GM23338 (cell line): ENCODE measurements around the gene PHKG1. TPM values are rescaled to one million over a fixed set of nuclear protein-coding genes. Genes with fewer than 3 reads are reported as not detected.

Experiments used
- ATAC-seq: fragments of 200-7000 bp; cut with Tn5 transposase; 3 replicates; pipeline ENCODE4 v1.9.1; 2020
- DNase-seq: peaks from one replicate; pipeline ENCODE4 v3.0.0-alpha.2; 2015; ENCODE audit warnings: low spot score
- H2AFZ ChIP-seq: fragments of 200-600 bp; sonication (generic); 2 replicates; pipeline ENCODE4 v1.8.0; 2016; ENCODE audit warnings: antibody characterized with exemption, mild to moderate bottlenecking, moderate library complexity
- H3F3A ChIP-seq: fragments of 200-600 bp; sonication (generic); replicated peaks from 2 replicates; pipeline ENCODE4 v1.8.0; 2017; ENCODE audit warnings: antibody characterized with exemption, mixed run types, low read depth
- H3K27ac ChIP-seq: fragments of 200-600 bp; sonication (generic); 2 replicates; pipeline ENCODE4 v1.6.1; 2016; ENCODE audit warnings: low read depth
- H3K27me3 ChIP-seq: fragments of 200-600 bp; sonication (generic); 2 replicates; pipeline ENCODE4 v1.8.0; 2016; ENCODE audit warnings: mild to moderate bottlenecking, mixed run types, moderate library complexity; ENCODE audit not compliant: insufficient read depth
- H3K36me3 ChIP-seq: fragments of 200-600 bp; sonication (generic); 2 replicates; pipeline ENCODE4 v1.8.0; 2016; ENCODE audit warnings: mild to moderate bottlenecking; ENCODE audit not compliant: insufficient read depth
- H3K4me1 ChIP-seq: fragments of 200-600 bp; sonication (generic); 2 replicates; pipeline ENCODE4 v1.8.0; 2016; ENCODE audit warnings: mild to moderate bottlenecking, moderate library complexity; ENCODE audit not compliant: insufficient read depth
- H3K4me2 ChIP-seq: fragments of 200-600 bp; sonication (generic); 2 replicates; pipeline ENCODE4 v1.7.1; 2017; ENCODE audit warnings: mixed run types
- H3K4me3 ChIP-seq: fragments of 200-600 bp; sonication (generic); 2 replicates; pipeline ENCODE4 v1.6.1; 2016; ENCODE audit warnings: mixed run types
- H3K79me2 ChIP-seq: fragments of 200-600 bp; sonication (generic); replicated peaks from 2 replicates; pipeline ENCODE4 v1.8.0; 2017; ENCODE audit warnings: mild to moderate bottlenecking; ENCODE audit not compliant: insufficient read depth
- H3K9me2 ChIP-seq: fragments of 200-600 bp; sonication (generic); 2 replicates; pipeline ENCODE4 v1.8.0; 2017; ENCODE audit not compliant: insufficient read depth
- H4K20me1 ChIP-seq: fragments of 200-600 bp; sonication (generic); replicated peaks from 2 replicates; pipeline ENCODE4 v1.8.0; 2017; ENCODE audit warnings: mild to moderate bottlenecking; ENCODE audit not compliant: insufficient read depth
- H3K27ac Mint-ChIP-seq: 2 replicates; pipeline ENCODE4 v1.8.0; 2020; ENCODE audit warnings: inconsistent platforms, mild to moderate bottlenecking, moderate library complexity, mixed read lengths
- H3K27me3 Mint-ChIP-seq: 3 replicates; pipeline ENCODE4 v1.8.0; 2022; ENCODE audit warnings: low read depth, mild to moderate bottlenecking, moderate library complexity, mixed read lengths, inconsistent platforms; ENCODE audit not compliant: insufficient read depth, poor library complexity
- H3K36me3 Mint-ChIP-seq: 3 replicates; pipeline ENCODE4 v1.8.0; 2021; ENCODE audit warnings: low read depth, mild to moderate bottlenecking, inconsistent platforms, moderate library complexity, mixed read lengths
- H3K4me1 Mint-ChIP-seq: 3 replicates; pipeline ENCODE4 v1.8.0; 2020; ENCODE audit warnings: mild to moderate bottlenecking, inconsistent platforms, mixed read lengths
- H3K4me3 Mint-ChIP-seq: 3 replicates; pipeline ENCODE4 v1.8.0; 2021; ENCODE audit warnings: moderate library complexity, mild to moderate bottlenecking, inconsistent platforms, mixed read lengths
- H3K9me3 Mint-ChIP-seq: 3 replicates; pipeline ENCODE4 v1.8.0; 2020; ENCODE audit warnings: moderate library complexity, mild to moderate bottlenecking, inconsistent platforms, mixed read lengths
- EZH2phosphoT487 ChIP-seq: fragments of 200-600 bp; sonication (generic); IDR thresholded peaks from one replicate; pipeline ENCODE4 v1.8.1; 2018; ENCODE audit warnings: antibody characterized with exemption; ENCODE audit not compliant: unreplicated experiment
- JUNB ChIP-seq: IDR thresholded peaks from one replicate; pipeline ENCODE4 v1.6.1; 2016; ENCODE audit warnings: antibody characterized with exemption; ENCODE audit not compliant: unreplicated experiment
- POLR2AphosphoS5 ChIP-seq: IDR thresholded peaks from 2 replicates; pipeline ENCODE4 v1.6.1; 2016; ENCODE audit warnings: antibody characterized with exemption, low read depth
- STAT1 ChIP-seq: IDR thresholded peaks from one replicate; pipeline ENCODE4 v1.6.1; 2016; ENCODE audit warnings: antibody characterized with exemption; ENCODE audit not compliant: unreplicated experiment
- polyA plus RNA-seq: library from polyadenylated mRNA; unstranded; fragments of >200 nt; fragmentation: Nextera tagmentation; extraction: Ambion mirVana; gene quantifications from 2 replicates; pipeline ENCODE4 v1.2.1, GENCODE V29; 2016
- total RNA-seq: library from RNA; depleted of rRNA; stranded (reverse); fragments of >200 nt; shearing (Covaris generic); gene quantifications from 2 replicates; pipeline ENCODE4 v1.2.3, GENCODE V29; 2014
- TF ChIP-seq, protein P1 (sequence below): fragments of 250-450 bp; sonication (Bioruptor Pico); IDR thresholded peaks from 2 replicates; pipeline ENCODE4 v1.5.0; 2020; ENCODE audit warnings: mild to moderate bottlenecking, moderate library complexity
- TF ChIP-seq, protein P2 (sequence below), 2 experiments: fragments of 200-600 bp in 1 of 2; sonication (generic) in 1 of 2; conservative IDR thresholded peaks; 2 replicates each; pipeline versions ENCODE4 v1.5.1 to v1.6.1; 2016 to 2017; ENCODE audit warnings: antibody characterized with exemption in 2 of 2, low read depth in 2 of 2, mild to moderate bottlenecking in 2 of 2, moderate library complexity in 1 of 2

Gene PHKG1
- total and polyA plus RNA-seq, 2 experiments from 2014 or later = not detected

DNA sequence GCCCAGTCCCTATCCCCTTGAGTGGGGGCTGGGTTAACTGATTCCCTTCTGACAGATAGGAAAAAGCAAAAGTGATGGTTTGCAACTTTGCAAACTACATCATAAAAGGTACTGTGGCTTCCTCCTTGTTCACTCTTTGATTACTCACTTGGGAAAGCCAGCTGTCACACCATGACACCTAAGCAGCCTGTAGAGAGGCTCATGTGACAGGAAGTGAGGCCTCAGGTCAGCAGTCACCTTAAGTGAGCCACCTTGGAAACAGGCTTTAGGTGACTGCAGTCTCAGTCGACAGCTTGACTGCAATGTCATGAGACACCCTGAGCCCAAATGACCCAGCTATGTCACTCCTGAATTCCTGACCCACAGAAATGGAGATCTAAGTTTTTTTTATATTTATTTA lies 17.9 kb upstream of the PHKG1 start (continued):
- TF ChIP-seq, protein P1, sequence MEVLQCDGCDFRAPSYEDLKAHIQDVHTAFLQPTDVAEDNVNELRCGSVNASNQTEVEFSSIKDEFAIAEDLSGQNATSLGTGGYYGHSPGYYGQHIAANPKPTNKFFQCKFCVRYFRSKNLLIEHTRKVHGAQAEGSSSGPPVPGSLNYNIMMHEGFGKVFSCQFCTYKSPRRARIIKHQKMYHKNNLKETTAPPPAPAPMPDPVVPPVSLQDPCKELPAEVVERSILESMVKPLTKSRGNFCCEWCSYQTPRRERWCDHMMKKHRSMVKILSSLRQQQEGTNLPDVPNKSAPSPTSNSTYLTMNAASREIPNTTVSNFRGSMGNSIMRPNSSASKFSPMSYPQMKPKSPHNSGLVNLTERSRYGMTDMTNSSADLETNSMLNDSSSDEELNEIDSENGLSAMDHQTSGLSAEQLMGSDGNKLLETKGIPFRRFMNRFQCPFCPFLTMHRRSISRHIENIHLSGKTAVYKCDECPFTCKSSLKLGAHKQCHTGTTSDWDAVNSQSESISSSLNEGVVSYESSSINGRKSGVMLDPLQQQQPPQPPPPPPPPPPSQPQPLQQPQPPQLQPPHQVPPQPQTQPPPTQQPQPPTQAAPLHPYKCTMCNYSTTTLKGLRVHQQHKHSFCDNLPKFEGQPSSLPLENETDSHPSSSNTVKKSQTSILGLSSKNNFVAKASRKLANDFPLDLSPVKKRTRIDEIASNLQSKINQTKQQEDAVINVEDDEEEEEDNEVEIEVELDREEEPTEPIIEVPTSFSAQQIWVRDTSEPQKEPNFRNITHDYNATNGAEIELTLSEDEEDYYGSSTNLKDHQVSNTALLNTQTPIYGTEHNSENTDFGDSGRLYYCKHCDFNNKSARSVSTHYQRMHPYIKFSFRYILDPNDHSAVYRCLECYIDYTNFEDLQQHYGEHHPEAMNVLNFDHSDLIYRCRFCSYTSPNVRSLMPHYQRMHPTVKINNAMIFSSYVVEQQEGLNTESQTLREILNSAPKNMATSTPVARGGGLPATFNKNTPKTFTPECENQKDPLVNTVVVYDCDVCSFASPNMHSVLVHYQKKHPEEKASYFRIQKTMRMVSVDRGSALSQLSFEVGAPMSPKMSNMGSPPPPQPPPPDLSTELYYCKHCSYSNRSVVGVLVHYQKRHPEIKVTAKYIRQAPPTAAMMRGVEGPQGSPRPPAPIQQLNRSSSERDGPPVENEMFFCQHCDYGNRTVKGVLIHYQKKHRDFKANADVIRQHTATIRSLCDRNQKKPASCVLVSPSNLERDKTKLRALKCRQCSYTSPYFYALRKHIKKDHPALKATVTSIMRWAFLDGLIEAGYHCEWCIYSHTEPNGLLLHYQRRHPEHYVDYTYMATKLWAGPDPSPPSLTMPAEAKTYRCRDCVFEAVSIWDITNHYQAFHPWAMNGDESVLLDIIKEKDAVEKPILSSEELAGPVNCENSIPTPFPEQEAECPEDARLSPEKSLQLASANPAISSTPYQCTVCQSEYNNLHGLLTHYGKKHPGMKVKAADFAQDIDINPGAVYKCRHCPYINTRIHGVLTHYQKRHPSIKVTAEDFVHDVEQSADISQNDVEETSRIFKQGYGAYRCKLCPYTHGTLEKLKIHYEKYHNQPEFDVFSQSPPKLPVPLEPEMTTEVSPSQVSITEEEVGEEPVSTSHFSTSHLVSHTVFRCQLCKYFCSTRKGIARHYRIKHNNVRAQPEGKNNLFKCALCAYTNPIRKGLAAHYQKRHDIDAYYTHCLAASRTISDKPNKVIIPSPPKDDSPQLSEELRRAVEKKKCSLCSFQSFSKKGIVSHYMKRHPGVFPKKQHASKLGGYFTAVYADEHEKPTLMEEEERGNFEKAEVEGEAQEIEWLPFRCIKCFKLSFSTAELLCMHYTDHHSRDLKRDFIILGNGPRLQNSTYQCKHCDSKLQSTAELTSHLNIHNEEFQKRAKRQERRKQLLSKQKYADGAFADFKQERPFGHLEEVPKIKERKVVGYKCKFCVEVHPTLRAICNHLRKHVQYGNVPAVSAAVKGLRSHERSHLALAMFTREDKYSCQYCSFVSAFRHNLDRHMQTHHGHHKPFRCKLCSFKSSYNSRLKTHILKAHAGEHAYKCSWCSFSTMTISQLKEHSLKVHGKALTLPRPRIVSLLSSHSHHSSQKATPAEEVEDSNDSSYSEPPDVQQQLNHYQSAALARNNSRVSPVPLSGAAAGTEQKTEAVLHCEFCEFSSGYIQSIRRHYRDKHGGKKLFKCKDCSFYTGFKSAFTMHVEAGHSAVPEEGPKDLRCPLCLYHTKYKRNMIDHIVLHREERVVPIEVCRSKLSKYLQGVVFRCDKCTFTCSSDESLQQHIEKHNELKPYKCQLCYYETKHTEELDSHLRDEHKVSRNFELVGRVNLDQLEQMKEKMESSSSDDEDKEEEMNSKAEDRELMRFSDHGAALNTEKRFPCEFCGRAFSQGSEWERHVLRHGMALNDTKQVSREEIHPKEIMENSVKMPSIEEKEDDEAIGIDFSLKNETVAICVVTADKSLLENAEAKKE (CRISPR knock-in tag) = no peak
- TF ChIP-seq, protein P2, sequence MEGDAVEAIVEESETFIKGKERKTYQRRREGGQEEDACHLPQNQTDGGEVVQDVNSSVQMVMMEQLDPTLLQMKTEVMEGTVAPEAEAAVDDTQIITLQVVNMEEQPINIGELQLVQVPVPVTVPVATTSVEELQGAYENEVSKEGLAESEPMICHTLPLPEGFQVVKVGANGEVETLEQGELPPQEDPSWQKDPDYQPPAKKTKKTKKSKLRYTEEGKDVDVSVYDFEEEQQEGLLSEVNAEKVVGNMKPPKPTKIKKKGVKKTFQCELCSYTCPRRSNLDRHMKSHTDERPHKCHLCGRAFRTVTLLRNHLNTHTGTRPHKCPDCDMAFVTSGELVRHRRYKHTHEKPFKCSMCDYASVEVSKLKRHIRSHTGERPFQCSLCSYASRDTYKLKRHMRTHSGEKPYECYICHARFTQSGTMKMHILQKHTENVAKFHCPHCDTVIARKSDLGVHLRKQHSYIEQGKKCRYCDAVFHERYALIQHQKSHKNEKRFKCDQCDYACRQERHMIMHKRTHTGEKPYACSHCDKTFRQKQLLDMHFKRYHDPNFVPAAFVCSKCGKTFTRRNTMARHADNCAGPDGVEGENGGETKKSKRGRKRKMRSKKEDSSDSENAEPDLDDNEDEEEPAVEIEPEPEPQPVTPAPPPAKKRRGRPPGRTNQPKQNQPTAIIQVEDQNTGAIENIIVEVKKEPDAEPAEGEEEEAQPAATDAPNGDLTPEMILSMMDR (conservative IDR thresholded peaks at IDR 0.05; ENCODE audit: low read depth in 2 of 2) = no peak
- TF ChIP-seq JUNB (no peak), EZH2phosphoT487 (no peak), POLR2AphosphoS5 (no peak), STAT1 (no peak)

DNA sequence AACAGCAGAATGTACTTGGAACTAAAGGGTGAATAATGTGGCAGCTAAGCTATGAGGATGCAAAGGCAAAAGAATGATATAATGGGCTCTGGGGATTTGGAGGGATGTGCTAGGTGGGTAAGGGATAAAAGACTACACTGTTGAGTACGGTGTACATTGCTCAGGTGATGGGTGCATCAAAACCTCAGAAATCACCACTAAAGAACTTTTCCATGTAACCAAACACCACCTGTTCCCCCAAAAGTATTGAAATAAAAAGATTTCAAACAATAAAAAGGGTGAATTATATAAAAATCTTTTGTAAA lies 15.2 kb upstream of the PHKG1 start:
- Histone ChIP-seq H3K4me1 (no peaks in the 10 kb centered on the region), H3K4me3 (no peak overlapping the region), H3K36me3 (no peaks in the 10 kb centered on the region; the same call in none of the 2 replicates), H3K27ac (no peak overlapping the region), H3F3A (no peaks in the 10 kb centered on the region), H2AFZ (no peak overlapping the region), H3K79me2 (no peaks in the 10 kb centered on the region), H3K27me3 (no peaks in the 10 kb centered on the region), H3K9me2 (no peaks in the 10 kb centered on the region), H4K20me1 (no peaks in the 10 kb centered on the region), H3K4me2 (no peak overlapping the region)
- no peak for TF ChIP-seq EZH2phosphoT487
- Mint-ChIP-seq H3K27ac (no peak overlapping the region), H3K9me3 (peaks cover 96% of the 10 kb centered on the region), H3K4me3 (no peak overlapping the region), H3K36me3 (peaks cover 18% of the 10 kb centered on the region), H3K4me1 (no peaks in the 10 kb centered on the region), H3K27me3 (no peaks in the 10 kb centered on the region)
- ATAC-seq (no peak), DNase-seq (no peak)
